Stimulated activated CD4-positive, alpha-beta T cell treated with anti-CD3 and anti-CD28 coated beads, Interleukin-2, amount 100 ng/mL, for 4 hours (primary cell): Measurements from ENCODE around the gene C16orf82.
"Not testable (repeated sequence)": the region's sequence is repeated elsewhere in the genome, so short reads cannot be mapped to it uniquely, and the experiment has no call there.

Experiments
- DNase-seq: peaks from one replicate; pipeline ENCODE4 v3.0.0-alpha.2; 2020; ENCODE audit warnings: low read depth

The C16orf82 gene

DNA sequence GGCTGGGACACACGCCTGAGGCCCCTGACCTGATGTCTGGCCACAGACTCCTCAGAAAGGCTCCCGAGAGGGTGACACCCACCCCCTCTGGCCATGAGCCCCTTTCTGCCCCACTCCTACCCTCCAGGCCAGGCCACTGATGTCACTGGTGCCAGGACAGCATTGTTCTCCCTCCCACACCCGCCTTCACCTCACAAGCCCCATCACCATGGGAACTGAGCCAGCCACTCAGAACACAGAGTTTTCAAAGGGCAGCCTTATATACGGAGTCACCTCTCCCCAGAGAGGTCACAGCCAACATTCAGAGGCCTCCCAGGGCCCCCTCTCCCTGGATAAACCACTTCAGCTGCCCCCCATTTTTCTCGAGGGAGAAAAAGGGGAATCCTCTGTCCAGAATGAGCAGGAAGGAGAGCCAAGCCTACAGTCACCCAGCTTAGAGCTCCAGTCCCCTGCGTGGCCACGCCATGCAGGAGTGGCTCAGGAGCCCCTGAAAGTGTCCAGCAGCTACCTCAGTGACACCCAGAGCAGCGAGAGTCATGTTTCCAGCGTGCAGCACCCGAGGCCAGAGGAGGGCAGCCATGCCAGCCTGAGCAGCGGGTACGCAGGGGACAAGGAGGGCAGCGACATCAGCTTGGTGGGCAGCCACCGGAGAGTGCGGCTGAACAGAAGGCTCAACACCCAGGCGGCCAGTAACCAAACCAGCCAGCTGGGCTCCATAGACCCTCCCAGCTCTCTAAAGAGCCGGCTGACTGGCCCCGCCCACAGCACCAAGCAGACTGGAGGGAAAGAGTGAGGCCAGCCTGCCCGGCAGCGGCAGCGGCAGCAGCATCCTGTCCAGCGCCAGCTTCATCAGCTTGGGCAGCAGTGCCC lies at the start of gene C16orf82:
Gene C16orf82 (plus strand): TSS at position 260 of the 870 bp plus-strand sequence.
- DNase-seq: no peak

GRCh38 chr16:27020031-27020430 lies 46.7 kb upstream of the C16orf82 start:
- no peak for DNase-seq

- no peak for DNase-seq
These were observed 42.7 kb upstream of the C16orf82 start for GRCh38 chr16:27024010-27024409.

- DNase-seq: no peak
These were observed 41.1 kb upstream of the C16orf82 start for GRCh38 chr16:27025581-27025980.

DNA sequence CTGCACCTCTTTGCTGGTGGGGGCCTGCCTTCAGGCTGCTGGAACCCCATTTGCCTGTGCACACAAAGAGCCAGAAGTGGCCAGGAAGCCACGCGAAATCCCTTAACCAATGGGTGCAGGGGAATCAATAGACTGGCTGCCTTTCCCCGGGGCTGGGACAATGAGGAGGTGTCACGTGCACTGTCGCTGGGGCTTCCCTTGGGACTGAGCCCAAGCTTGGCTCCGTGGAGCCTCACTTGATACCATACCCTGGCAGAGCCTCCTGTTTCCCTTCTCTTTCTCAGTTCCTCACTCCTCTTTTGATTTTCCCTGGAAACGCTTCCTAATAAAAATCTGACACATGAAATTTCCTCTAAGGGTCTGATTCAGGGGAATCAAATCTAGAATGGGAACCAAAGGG lies 38.8 kb upstream of the C16orf82 start:
- DNase-seq: no peak

- no peak for DNase-seq
These were observed 38.1 kb upstream of the C16orf82 start for GRCh38 chr16:27028591-27029110.

DNA sequence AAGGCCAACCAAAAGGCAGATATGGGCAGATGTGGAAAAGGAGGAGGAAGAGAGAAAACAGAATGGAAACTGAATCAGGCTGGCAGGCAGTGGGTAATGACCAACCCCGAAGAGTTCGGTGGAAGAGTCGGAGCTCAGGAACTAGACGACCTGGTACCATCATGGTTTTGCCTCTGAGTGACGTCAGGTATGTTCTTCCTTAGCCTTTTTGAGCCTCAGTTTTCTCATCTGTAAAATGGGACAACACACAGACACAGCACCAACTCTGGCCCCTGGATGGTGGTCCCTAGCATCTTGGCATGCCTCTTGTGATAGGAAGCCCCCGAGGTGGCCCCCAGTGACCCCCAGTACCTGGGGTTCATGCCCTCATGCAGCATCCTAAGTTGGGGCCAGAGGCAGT lies 37.2 kb upstream of the C16orf82 start:
- no peak for DNase-seq

- no peak for DNase-seq
These were observed 33.3 kb upstream of the C16orf82 start for GRCh38 chr16:27033281-27033979.

DNA sequence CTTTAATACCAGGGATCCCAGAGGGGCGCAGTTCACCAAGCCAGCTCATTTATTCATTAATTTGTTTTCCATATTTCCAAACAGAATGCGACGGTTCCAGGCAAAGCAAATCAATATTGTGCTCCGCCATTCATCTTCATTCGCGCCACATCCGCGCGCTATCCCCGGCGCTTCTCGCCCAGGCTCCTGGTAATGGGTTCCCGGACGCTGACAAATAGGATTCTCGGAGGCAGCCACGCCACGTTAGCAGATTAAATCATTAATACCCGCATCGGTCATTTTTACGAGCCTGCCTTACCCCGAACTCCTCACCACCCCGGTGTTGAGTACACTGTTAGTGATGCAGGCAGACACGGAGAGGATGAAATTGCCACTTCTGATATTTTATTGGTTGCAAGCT lies 26.0 kb upstream of the C16orf82 start:
- no peak for DNase-seq

DNA sequence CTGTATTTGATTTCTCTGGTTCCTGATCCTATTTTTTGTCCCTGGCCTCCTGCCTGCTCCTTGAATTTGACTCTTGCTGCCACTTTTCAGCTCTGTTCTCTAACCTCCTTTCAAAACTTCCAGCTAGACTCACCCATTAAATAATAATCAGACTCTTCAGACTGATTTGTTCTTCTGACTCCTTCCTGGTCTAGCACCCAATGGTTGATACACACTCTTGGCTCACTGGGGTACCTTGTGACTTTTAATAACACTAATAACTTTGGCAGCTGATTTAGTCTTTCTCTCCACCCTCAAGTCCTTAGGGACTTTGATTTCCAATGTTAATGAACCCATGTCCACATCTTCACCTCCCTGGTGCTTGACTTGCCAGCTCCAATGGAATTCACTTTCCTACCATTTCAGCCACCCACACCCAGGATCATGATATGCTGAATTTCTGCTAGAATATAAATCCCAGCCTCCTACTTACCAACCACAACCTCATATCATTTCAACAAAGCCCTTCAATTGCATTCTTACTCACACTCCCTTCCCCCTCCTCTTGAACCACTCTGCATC lies 19.7 kb upstream of the C16orf82 start:
- DNase-seq: no peak

GRCh38 chr16:27048316-27048715 lies 18.4 kb upstream of the C16orf82 start:
- no peak for DNase-seq

DNA sequence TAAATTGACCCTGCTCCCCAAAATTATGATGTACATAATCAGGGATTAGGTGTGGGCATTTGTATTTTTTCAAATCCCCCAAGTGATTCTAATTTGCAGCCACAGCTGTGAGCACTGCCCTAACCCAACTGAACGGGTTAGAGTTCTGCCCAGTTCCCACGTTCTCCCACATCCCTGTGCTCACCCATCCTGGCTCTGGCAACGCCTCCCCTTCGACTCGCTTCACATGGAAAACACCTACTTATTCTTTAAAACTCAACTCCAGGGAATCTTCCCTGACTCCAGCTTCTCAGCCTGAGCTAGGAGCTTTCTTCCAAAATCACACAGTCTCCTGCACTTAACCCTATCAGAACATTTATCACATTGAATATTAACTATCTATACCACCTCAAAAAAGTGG lies 17.6 kb upstream of the C16orf82 start:
- DNase-seq: no peak

- DNase-seq: no peak
These were observed 14.7 kb upstream of the C16orf82 start for GRCh38 chr16:27052007-27052406.

DNA sequence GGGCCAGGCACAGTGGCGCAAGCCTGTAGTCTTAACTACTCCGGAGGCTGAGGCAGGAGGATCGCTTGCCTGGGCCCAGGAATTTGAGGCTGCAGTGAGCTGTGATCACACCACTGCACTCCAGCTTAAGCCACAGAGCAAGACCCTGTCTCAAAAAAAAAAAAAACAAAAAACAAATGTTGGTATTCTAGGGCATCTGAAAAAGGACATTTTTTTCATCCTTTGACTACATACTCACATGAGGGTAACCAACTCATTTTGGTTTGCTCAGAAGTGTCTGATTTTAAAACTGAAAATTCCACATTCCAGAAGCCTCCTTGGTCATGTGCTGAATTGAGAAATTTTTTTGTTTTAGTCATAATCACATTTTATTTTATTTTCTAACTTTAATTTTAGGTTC lies 12.7 kb upstream of the C16orf82 start:
- no peak for DNase-seq

DNA sequence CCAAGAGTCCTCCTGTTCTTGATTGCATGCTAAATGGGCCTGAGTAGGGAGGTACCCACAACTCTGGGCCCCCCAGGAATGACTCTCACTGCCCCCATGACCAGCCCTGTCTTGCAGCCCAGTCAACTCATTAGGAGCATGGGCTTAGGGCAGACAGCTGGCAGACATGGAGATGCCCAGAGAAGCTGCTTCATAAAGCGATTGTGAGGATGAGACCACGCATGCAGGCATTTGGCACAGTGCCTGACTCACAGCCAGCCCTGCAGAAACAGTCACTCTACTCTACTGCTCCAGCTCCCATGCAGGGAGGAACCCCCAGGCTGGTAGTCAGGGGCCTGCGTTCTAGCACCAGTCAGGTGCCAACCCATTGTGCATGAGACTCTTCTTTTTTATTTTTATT lies 8.4 kb upstream of the C16orf82 start:
- DNase-seq: no peak

DNA sequence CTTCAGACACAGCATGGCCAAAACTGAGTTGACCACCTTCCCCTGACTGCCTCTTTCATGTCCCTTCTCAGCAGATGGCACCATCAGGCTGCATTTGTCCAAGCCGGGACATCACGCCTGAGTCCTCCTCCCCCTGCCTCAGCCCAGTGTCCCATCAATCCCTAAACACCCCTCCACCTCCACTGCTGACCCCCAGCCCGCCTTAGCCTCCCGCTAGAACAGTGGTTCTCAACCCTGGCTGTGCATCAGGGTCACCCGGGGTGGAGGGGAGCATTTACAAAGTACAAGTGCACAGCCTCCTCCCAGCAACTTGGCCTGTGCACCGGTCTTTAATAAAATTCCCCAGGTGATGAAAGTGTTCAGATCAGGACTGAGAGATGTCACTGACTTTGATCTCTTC lies 4.0 kb downstream of the C16orf82 start:
- DNase-seq: no peak

GRCh38 chr16:27073733-27074132 lies 7.0 kb downstream of the C16orf82 start:
- no peak for DNase-seq

- no peak for DNase-seq
These were observed 14.2 kb downstream of the C16orf82 start for GRCh38 chr16:27080895-27081294.

- DNase-seq: no peak
These were observed 17.1 kb downstream of the C16orf82 start for GRCh38 chr16:27083861-27084261.

- DNase-seq: no peak
These were observed 17.7 kb downstream of the C16orf82 start for GRCh38 chr16:27084307-27085028.

- DNase-seq: no peak
These were observed 18.5 kb downstream of the C16orf82 start for GRCh38 chr16:27085182-27085581.

GRCh38 chr16:27086031-27086430 lies 19.3 kb downstream of the C16orf82 start:
- not testable (repeated sequence) for DNase-seq
